Activated gamma-delta T cell (primary cell): ENCODE measurements around the gene VPS8.

Source experiments
- DNase-seq: peaks from one replicate; lab custom pipeline; 2025; lab: John Stamatoyannopoulos, UW

Gene VPS8

DNA sequence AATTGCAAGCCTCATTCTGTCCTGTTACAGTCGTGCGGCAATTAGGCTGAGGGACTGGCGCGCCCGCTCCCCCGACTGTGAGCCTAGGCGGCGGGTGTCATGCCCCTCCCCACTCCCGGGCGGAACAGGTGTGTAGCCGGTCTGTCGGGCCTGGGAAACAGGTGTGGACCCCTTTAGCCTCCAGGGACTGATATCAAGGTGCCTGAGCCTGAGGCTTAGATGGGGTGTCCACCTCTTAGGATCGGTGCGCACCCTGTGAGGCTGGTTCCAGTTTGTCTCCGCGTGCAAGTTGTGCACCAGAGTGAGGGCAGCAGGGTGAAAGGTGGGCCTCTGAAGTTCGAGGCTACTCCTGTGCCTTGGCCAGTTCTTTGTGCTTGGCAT is 686 bp downstream of the VPS8 start:
- DNase-seq: no peak

DNA sequence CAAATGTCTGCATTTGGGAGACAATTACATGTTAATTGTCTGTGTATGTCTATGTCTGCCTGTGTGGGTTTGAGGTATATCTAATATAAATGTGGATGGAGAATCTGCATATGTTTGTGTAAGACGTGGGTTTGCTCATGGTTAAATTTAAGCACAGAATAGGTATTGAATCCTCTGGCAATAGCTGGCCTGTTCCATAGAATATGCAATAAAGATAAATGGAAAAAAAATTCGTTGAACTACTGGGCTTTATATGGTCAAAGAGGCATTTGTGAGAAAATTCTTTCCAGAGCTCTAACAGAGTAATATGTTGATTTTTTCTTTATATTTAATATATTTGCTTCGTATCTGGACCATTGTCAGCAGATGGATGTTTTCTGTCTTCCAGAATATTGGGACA is 1.4 kb downstream of the VPS8 start:
- no peak for DNase-seq

DNA sequence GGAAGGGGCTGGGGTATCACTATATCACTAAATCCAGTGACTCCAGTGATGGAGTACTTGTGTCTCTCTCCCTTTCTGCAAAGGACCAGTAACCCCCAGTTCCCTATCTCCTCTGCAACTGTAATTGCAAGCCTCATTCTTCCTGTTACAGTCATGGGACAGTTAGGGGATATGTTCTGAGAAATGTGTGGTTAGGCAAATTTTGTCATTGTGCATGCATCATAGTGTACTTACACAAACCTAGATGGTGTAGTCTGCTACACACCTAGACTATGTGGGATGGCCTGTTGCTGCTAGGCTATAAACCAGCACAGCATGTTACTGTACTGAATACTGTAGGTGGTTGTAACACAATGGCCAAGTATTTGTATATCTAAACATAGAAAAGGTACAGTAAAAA is 2.2 kb downstream of the VPS8 start:
- no peak for DNase-seq

DNA sequence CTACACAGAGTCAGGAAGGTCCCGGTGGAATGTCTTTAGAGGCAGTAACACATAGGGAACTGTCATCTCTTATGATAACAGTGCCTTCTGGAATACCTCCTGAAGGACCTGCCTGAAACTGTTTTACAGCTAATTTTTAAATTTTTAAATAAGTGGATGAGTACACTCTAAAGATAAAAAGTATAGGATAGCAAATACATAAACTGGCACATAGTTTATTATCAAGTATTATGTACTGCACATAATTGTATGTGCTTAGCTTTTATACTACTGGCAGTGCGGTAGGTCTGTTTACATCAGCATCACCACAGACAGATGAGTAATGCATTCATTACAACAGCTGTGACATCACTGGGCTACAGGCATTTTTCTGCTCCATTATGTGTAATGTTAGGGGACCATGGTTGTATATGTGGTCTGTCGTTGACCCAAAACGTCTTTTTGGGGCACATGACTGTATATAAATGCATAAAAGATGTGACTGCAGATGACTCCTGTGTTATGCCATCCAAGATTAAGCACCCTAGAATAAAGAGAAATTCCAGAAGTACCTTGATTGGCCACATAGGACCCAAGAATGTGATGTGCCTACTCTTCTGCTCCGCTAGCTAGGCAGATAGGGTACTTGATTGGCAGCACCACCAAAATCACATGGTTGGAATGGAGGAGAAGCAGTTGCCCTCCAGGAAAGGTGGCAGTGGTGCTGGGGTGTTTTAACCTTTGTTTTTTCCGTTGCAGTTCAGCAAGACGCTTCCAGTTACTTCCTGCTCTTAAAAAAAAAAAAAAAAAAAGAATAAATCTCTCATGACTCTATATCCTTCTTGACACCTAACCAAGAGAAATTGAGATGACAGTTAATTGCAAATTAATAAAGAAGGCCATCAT is 3.3 kb downstream of the VPS8 start:
- DNase-seq: no peak

DNA sequence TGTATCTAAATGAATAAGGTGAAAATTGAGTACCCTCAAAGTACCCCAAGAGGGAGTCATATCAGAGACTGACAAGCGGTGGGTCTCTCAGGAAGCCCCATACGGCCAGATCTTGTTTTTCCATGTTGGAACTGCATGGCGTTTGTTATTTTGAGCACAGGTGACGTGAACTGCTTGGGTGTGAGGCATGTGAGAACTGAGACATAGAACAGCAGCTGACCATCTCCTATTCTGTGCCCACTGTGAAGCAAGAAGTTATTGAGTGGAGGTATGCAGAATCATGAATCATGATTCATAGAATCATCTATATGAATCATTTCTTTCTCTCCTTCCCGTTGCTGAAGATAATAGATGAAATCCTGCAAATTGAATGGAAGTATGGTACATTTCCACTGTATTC is 4.6 kb downstream of the VPS8 start:
- no peak for DNase-seq

DNA sequence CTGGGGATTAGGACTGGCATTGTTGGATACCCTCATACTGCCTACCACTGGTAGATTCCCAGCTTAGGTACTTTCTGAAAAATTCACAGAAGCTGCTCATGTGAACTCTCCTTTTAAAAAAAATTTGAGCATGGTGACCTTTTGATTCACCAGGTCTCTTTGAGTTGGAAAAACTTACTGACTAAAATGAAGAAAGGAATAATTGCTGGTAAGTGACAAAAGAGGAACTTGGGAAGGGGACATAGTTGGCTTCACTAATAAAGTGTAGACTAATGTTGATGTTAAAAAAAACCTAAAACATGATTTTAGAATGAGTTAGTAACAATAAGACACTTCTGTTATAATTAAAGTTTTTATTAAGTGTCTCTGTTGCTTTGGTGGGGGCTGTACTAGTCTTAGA is 8.6 kb downstream of the VPS8 start:
- no peak for DNase-seq

DNA sequence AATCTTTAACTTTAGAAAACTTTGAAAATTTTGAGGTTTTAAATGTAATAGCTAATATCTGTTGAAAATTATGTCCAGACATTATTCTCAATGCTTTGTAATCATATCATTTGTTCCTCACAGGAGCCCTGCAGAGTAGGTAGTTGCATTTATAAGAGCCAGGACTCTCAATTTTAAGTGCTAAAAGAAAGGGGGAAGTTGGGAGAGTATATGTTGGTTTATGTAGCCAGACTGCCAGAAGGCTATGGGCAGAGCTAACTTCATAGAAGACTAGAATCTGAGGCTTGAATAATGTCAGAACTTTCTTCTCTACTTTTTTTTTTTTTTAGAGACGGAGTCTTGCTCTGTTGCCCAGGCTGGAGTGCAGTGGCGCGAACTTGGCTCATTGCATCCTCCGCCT is 9.1 kb downstream of the VPS8 start:
- no peak for DNase-seq

DNA sequence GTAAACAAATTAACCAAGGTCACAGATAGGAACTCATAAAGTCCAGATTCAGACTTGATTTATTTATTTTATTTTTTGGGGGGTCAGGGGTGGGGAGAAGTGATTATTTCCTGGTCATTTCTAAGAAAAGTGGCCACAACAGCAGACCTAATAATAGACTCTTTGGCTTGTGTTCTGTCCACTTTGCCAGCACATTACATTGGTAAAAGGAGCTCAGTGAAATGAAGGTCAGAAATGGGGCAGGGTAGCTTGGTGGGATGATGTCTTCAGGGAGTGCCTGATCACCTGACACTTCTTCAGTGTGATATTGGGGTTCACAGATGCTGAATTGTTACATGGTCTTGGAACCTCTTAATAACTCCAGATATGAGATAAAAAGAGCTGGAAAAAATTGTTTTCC is 10.1 kb downstream of the VPS8 start:
- DNase-seq: no peak

DNA sequence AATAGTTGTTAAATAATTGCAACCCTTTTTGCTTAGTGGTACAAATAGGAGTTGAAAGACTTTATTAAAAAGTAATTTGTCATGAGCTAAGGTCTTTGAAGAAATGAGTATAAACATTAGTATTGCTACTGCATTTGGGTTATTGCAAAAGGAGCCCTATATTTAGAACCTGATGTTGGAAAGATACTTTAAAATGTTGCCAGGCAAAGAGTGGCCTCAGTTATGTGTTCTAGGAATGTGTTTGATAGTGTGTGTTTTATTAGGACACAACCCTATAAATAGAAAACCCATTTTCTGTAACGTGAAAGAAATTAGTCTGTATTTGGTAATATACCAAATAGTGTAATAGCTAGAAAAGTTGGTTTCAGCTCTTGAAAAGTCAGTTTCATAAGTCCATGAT is 10.7 kb downstream of the VPS8 start:
- DNase-seq: no peak

DNA sequence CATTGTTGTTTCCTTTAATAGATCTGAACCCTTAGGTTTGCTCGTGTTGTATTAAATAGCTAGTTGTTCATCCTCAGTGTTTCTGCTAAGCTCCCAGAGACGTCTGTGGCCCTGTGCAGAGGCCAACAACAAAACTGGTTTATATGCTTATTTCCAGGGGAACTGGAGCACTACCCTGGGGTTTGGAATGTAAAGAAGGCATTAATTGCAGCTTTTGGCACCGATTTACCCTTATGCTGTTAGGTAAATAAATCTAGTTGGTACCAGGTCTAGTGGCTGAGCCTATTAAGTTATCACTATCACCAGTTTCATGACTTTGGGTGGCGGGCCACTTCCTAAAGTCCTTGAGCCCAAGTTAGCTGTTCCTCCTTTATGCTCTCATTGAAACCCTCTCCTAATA is 12.0 kb downstream of the VPS8 start:
- no peak for DNase-seq

DNA sequence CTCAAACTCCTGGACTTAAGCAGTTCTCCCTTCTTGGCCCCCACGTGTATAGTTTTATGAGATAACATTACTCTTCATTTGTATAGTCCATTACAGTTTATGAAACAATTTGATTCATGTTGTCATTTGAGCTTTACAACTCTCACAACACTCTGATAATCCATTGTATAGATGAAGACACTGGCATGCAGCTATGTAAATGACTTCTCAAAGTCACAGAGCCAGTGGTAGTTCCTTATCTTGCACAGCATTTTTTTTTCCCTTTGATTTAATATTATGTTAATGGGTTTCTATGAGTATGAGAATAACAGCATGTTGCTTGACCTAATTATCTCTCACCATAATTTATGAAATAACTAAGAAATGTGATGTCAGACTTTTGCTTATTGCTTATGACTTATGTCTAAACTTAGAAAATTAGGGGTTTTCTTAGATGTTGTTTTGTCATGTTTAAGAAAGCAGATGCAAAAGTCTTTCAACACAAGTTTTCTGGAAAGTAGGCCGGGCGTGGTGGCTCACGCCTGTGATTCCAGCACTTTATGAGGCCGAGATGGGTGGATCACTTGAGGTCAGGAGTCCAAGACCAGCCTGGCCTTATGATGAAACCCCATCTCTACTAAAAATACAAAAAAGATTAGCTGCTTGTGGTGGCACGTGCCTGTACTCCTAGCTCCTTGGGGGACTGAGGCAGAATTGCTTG is 13.3 kb downstream of the VPS8 start:
- DNase-seq: no peak

DNA sequence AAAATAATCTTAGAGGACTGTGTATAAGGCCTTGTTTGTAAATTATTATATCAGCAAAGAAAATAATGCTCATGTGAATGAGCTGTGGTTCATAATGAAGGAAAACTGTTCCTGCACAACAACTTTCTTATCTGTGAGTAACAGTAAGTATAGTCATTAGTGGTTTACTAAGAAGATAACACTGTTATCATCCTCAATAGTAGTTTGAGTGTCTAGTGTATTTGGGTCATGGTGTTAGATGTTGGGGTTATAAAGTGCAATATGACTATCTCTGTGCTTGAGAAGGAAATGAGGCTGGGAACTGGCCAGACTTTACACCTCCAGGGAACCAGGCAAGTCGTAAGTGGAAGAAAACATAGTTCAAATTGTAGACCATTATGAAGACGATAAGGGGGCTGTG is 15.6 kb downstream of the VPS8 start:
- DNase-seq: no peak

DNA sequence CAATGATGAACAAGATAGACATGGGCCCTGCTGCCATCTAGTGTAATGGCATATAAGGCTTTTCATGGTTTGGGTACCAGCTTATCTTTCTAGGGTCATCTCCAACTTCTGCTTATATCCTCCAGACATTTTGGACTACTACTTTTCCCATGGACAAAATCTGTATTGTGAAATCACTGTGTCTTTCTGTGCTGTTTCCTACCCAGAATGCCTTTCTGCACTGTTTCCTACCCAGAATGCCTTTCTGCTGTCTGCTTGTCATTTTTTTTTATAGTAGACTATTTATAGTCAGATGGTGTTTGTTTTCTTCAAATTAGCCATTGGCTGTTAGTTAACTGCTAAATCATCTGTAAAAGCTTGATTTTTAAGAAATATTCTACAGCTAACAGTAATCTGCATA is 20.1 kb downstream of the VPS8 start:
- DNase-seq: no peak

DNA sequence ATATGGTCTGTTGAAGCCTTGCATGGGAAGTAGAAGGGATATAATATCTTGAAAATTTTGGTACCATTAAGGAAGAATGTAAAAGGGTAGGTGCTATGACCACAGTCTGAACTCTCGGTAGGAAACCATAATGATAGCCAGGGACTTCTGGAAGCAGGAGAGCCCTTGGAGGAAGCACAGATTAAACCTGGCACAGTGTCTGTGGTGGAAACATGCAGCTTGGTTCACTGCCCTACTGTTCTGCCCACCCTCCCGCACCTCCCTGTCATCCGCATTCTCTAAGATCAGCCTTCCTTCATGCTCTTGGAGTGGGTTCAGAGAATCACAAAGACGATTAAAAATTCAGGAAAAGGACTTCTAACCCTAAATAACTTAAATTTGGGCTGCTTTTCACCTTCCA is 20.9 kb downstream of the VPS8 start:
- no peak for DNase-seq

DNA sequence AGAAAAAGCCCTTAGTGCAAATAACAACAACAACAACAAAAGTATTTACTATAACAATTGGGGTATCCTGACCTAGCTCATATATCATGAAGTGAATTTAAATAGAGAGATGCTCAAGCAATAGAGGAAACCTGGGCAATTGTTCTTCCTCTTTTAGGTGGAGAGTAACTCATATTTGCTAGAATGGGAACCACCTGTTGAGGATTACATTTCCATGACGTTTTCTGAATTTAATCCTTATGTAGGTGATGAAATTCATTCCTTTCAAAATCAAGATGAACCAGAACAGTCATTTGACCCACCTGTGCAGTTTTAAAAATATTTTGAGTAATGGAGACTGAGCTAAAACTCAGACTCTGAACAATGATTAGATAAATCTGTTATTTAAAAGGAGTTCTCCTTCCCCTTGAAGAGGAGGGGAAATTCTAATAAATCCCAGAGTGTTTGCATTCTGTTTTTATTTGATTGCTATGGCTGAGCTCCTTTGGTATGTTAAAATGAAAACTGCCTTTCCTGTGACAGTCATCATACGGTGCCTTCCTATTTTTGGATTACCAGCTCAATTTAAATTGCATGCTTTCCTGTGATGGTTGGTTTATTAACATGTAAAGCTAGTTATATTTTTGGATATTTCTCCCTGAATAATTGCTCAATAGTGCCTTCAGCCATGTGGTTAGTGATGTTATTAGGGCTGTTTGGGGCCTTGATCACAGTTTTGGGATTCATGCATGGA is 24.3 kb downstream of the VPS8 start:
- no peak for DNase-seq

DNA sequence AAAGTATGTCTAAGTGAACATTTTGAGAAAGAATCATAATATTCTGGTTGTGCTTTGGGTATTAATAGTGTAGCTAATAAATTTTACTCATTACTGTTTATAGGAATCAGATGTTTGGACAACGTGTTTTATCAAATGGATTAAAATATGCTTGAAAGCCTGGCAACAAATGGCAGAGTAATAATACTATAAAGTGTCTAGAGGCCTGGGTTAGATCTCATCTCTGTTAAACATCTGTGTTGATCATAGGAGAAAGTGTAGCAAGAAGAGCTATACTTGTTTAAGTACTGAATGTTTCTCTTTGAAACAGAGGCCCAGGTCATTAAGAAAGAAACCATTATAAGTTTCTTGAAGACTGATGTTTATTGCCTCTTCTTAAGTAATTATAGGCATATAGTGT is 30.5 kb downstream of the VPS8 start:
- DNase-seq: no peak

DNA sequence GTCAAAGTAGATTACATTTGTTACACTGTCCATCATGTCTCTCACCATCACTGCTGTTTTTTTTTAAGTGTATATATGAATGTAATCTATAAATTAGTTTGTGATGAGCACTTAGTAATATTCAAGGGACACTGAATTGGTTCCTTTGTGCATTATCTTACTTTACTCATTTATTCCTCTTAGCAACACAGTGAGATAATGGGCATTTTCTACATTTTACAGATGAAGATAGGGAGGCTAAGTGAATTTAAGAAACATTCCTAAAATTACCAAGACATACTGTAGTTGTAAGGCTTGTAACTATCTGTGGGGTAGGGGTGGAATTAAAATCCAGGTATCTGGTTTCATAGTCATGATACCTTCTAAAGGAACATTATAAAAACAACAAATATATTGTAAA is 33.9 kb downstream of the VPS8 start:
- no peak for DNase-seq

DNA sequence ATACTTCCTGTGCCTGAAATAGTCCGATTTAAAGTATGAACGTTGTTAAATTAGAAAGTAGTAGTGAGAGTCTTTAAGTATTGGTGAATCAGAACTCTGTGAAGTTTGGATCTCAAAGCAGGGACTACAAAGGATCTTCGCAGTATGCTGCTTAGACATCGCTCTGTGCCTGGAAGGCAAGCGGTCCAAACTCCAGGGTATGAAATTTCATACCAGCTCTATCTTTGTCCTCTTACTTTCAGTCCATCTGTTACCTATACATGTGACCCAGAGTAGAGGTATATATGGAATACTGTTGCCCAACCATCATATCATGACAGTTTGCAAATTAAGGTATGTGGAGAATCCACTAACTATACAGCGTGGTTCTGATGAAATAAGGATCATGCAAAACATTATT is 34.5 kb downstream of the VPS8 start:
- no peak for DNase-seq

DNA sequence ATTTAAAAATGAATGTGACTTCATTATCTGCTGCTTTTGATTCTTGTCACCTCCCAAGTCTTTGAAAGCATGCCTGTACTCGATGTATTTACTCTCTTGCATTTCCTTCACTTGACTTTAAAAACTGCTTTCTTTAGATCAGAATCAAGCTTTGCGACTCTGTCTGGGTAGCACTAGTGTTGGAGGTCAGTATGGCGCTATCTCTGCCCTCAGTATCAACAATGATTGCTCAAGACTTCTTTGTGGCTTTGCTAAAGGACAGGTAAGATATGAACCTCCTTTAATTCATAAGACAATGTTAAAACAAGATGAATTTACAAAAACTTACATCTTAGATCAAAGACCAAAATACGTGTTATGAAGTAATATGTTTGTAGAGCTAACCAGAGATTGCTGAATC is 37.0 kb downstream of the VPS8 start:
- no peak for DNase-seq

DNA sequence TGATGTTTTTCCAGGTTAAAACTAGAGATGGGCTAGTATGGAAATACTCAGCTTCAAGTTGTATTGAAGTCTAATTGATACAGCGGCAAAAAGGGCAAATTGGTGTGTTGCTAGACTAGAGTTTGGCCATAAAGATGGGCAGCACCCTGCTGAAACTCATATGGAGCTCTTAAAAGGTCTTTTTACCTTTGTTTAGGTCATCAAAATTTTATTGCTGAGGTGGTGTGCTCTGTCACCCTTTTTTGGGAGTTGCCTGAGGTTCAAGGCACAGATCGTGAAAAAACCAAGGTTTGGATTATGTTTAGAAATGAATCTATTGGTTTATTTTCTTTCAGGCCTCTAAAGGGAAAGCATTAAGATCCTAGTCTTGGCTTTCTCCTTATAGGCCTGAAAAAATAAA is 38.2 kb downstream of the VPS8 start:
- no peak for DNase-seq

DNA sequence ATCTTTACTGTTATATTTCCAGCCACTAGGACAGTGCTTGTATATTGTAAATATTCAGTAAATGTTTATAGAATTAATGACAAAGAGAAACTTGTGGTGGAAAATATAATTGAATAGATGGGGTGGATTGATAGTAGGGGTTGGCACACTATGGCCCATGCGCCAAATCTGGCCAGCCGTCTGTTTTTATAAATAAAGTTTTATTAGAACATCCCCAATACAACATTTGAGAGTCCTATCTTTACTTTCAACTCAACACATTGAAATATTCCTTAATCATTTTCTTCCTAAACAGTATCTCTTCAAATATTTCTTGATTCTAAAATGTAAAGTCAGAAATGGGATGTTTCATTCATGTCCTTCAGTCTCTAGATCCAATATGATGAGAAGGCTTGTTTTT is 45.1 kb downstream of the VPS8 start:
- no peak for DNase-seq

DNA sequence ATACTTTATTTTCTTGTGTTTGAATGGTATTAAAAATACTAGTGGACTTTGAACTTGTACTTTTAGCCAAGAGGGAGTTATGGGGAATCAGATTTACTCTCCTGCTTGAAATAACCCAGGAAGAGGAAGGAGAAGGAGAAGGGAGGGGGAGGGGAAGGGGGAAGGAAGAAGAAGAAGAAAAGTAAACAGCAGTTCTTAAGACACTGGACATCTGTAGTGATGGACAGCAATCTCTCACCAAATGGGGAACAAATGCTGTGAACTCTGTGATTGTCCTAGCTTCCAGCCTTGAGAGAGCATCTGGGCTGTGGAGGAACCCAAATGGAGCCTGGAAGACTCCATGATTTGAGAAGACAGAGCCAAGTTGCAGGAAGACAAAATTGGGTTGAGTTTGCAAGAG is 52.0 kb downstream of the VPS8 start:
- DNase-seq: no peak

DNA sequence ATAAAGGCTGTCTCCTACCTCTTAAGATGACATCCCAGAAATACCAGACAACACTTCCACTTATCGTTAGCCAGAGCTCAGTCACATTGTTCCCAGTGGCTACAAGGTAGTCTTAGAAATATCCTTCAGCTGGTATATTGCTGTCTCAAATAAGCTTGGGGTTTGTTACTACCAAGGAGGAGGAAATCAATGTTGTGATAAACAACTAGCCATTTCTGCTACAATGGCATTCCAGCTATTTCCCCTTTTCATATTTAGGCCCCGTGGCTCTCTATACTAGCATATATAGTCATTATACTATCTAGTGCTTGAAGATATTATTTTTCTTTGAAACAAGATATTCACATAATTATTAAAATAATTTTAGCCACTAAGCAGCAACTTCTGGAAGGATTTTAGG is 56.5 kb downstream of the VPS8 start:
- no peak for DNase-seq
